Measurements from ENCODE around the gene C1R.

The C1R gene

DNA sequence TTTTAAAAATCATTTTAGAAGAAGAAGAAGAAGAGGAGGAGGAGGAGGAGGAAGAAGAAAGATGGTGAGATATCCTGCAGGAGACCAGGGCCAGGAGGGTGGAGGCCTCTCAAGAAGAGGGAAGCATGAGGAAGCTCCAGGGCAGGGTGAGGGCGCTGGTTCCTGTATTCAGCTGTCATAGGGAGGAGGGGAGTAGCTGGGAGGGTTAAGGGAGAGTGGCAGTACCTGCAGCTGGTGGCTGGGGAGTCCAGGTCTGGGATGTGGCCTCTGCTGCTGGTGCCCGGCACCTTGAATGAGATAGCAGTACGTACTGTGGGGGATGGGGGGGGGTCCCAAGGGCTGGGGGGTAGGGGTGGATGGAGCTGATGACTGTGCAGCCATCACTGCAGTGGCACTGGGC is 26.6 kb upstream of the C1R start:
- no peak for DNase-seq (ENCODE audit: extremely low read depth, low read depth)
- TF ChIP-seq, protein P1, sequence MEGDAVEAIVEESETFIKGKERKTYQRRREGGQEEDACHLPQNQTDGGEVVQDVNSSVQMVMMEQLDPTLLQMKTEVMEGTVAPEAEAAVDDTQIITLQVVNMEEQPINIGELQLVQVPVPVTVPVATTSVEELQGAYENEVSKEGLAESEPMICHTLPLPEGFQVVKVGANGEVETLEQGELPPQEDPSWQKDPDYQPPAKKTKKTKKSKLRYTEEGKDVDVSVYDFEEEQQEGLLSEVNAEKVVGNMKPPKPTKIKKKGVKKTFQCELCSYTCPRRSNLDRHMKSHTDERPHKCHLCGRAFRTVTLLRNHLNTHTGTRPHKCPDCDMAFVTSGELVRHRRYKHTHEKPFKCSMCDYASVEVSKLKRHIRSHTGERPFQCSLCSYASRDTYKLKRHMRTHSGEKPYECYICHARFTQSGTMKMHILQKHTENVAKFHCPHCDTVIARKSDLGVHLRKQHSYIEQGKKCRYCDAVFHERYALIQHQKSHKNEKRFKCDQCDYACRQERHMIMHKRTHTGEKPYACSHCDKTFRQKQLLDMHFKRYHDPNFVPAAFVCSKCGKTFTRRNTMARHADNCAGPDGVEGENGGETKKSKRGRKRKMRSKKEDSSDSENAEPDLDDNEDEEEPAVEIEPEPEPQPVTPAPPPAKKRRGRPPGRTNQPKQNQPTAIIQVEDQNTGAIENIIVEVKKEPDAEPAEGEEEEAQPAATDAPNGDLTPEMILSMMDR (IDR thresholded peaks at IDR 0.05; ENCODE audit: low read depth, low read length), result no peak

DNA sequence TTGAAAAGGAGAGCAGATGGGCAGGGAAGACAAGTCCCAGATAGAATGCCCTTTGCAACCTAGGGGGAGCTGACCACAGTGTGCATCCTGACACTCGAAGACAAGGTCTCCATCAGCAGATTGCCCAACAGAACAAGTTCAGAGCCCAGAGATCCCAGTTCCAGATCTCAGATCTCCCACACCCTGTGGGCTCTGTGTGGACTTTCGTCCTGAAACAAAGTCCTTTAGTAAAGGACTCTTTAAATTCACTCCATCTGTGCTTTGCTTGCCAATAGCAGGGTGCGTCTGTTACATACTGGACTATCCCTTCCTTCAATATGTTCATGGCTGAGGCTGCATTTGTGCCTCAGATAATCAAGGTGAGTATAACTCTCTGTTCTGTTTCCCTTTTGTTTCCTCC is 25.4 kb upstream of the C1R start:
- TF ChIP-seq, protein P1 (IDR thresholded peaks at IDR 0.05; ENCODE audit: low read depth, low read length), result no peak
- no peak for DNase-seq (ENCODE audit: extremely low read depth, low read depth)

DNA sequence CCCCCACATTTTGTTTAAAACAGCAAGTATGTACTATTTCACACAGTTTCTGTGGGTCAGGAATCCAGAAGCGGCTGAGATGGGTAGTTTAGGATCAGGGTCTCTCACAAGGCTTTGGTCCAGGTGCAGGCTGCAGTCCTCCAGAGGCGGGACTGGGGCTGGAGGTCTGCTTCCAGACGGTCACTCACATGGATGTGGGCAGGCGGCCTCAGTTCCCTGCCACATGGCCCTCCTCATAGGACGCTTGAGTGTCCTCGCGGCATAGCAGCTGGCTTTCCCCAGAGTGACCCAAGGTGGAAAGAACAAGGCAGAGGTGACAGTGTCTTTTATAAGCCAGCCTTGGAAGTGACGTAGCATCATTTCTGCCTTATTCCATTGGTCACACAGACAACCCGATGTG is 24.7 kb upstream of the C1R start:
- TF ChIP-seq, protein P1 (IDR thresholded peaks at IDR 0.05; ENCODE audit: low read depth, low read length), result no peak
- no peak for DNase-seq (ENCODE audit: extremely low read depth, low read depth)

DNA sequence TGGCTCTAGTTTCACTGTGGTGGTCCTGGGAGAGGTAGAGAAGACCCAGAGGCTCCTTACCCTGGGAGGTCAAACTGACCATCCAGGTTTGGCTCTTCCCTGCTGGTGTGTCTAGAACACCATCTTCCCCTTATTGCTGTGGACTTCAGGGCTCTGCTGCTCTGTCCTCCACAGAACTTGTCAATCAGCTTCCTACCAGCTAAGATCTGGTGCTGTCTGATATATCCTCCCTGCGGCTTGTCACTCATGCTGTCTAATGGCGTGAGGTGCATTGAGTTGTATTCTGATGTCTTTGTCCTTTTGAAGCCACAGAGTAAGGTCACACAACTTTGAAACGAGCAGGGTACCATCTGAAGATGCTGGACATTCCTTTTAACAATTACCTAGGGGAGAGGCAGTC is 24.0 kb upstream of the C1R start:
- TF ChIP-seq, protein P1 (IDR thresholded peaks at IDR 0.05; ENCODE audit: low read depth, low read length), result no peak

DNA sequence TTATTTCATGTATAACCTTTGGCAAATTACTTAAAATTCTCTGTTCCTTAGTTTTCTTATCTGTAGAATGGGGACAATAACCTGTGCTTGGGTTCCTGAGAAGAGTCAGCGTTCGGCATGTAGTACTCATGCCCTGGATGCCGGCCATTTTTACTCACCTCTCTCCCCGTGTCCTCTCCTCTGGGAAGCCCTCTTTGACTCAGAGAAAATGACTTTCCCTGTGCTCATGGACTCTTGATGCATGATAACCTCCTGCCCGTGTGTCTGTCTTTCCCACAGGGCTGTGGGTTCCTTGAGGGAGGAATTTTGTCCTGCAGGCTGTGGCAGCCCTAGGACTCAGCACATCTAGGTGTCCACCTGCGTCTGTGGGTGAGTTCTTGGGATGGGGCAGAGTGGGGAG is 22.6 kb upstream of the C1R start:
- DNase-seq (ENCODE audit: extremely low read depth, low read depth), result no peak

More for the DNA sequence above, 24.0 kb upstream of the C1R start:
- DNase-seq (ENCODE audit: extremely low read depth, low read depth), result no peak

DNA sequence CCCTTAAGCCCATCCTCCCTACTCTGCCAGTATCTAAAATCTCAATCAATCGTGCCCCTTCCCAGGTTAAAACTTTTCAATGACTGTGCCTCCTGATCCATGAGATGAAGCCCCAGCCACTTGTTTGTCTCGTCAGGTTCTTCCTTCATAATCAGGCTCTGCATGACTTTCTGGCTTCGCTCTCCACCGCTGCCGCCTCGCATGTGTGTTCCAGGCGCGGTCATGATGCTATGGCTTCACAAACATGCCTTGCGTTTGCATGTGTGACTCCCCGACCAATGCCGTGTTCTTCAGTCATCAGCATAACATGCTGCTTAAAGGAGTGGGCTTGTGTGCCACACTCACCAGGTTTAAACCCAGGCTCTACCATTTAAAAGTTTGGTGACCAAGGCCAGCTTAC is 21.8 kb upstream of the C1R start:
- TF ChIP-seq, protein P1 (IDR thresholded peaks at IDR 0.05; ENCODE audit: low read depth, low read length), result no peak
- DNase-seq (ENCODE audit: extremely low read depth, low read depth), result no peak

More for the DNA sequence above, 22.6 kb upstream of the C1R start:
- TF ChIP-seq, protein P1 (IDR thresholded peaks at IDR 0.05; ENCODE audit: low read depth, low read length), result no peak

DNA sequence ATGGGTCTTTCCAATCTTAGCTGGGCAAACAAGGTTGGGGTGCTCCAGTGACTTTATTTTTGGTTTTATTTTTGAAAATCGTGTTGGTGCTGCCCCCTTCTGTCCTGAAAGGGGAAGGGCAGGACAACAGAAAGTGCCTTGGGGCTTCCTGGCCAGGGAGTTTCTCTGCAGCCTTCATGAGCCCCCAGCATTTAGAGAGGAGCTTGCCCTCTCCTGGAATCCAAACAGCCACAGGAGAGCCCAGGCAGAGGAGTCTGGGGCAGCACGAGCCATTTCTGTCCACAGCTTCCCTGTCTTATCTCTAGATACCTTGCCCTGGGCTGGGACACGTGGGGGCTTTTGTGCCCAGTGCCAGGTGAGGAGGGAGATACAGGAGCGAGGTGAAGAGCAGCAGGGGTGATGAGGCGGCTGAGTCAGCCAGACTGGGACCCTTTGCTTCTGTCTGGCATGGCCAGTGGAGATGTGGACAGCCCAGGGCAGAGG is 21.2 kb upstream of the C1R start:
- TF ChIP-seq, protein P1 (IDR thresholded peaks at IDR 0.05; ENCODE audit: low read depth, low read length), result peak; percentile 83
- no peak for DNase-seq (ENCODE audit: extremely low read depth, low read depth)
